ENCODE measurements around the gene MMEL1.
"Not testable (repeated sequence)": the region's sequence is repeated elsewhere in the genome, so short reads cannot be mapped to it uniquely, and the experiment has no call there.

Gene MMEL1, protein sequence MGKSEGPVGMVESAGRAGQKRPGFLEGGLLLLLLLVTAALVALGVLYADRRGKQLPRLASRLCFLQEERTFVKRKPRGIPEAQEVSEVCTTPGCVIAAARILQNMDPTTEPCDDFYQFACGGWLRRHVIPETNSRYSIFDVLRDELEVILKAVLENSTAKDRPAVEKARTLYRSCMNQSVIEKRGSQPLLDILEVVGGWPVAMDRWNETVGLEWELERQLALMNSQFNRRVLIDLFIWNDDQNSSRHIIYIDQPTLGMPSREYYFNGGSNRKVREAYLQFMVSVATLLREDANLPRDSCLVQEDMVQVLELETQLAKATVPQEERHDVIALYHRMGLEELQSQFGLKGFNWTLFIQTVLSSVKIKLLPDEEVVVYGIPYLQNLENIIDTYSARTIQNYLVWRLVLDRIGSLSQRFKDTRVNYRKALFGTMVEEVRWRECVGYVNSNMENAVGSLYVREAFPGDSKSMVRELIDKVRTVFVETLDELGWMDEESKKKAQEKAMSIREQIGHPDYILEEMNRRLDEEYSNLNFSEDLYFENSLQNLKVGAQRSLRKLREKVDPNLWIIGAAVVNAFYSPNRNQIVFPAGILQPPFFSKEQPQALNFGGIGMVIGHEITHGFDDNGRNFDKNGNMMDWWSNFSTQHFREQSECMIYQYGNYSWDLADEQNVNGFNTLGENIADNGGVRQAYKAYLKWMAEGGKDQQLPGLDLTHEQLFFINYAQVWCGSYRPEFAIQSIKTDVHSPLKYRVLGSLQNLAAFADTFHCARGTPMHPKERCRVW

DNA sequence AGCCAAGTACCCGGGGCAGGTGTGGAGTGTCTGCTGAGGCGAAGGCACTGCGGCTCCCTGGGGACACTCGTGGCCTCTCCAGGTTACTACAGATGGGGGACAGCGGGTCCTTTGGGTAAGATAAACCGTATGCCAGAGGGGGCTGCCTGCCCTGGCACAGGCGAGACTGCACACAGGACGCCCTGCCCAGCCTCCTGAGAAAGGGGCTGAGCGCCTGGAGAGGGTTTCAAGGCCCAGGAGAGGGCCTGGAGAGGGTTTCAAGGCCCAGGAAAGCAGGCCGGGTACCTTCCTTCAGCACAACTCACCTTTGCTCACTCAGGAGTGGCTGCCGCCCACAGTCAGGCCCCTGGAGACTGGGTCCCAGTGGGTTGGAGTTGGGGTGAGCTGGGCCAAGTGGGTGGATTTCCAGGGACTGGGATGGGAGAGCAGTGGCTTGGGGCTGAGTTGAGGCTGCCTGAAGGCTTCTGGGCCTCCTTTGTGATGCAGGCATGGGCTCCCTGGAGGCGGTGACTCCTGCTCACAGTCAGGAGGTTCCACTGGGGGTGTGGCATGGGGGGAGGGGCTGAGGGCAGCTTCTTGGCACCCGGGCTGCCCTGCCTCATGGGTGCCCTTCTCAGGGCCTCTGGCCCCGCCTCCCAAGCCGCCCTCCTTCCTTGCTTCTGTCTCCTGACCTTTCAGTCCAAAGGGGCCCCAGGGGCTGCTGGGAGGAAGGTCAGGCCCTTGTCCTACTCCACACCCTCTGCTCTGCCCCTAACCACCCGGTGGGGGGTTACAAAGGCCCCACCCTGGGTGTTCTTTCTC is at the start of gene MMEL1:
Gene MMEL1 (minus strand): TSS at position 456 of the 801 bp plus-strand sequence. CDS start 3,532 bp downstream, outside the sequence.
- DNase-seq = no peak

DNA sequence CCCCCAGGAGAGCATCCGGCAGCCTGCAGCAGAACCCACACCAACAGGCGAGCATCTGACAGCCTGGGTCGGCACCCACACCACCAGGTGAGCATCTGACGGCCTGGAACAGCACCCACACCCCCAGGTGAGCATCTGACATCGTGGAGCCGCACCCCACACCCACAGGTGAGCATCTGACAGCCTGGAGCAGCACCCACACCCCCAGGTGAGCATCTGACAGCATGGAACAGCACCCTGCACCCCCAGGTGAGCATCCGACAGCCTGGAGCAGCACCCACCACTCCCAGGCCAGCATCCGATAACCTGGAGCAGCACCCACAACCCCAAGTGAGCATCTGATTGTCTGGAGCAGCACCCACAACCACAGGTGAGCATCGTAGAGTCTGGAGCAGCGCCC is 43.9 kb upstream of the MMEL1 start:
- DNase-seq = not testable (repeated sequence)

DNA sequence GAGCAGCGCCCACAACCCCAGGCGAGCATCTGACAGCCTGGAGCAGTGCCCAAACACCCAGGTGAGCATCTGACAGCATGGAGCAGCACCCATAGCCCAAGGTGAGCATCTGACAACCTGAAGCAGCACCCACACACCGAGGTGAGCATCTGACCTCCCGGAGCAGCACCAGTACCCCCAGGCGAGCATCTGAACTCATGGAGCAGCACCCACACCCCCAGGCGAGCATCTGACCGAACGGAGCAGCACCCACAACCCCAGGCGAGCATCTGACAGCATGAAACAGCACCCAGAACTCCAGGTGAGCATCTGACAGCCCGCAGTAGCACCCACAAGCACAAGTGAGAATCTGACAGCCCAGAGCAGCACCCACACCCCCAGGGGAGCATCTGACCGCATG is 38.8 kb upstream of the MMEL1 start:
- not testable (repeated sequence) for DNase-seq

DNA sequence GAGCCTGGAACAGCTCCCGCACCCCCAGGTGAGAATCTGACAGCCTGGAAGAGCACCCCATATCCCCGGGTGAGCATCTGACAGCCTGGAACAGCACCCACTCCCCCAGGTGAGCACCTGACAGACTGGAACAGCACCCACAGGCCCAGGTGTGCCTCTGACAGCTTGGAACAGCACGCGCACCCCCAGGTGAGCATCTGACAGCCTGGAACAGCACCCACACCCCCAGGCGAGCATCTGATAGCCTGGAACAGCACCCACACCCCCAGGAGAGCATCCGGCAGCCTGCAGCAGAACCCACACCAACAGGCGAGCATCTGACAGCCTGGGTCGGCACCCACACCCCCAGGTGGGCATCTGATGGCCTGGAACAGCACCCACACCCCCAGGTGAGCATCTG is 27.0 kb upstream of the MMEL1 start:
- DNase-seq = not testable (repeated sequence)

DNA sequence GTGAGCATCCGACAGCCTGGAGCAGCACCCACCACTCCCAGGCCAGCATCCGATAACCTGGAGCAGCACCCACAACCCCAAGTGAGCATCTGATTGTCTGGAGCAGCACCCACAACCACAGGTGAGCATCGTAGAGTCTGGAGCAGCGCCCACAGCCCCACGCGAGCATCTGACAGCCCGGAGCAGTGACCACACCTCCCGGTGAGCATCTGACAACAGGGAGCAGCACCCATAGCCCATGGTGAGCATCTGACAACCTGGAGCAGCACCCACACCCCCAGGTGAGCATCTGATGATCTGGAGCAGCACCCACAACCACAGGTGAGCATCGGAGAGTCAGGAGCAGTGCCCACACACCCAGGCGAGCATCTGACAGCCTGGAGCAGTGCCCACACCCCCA is 25.1 kb upstream of the MMEL1 start:
- not testable (repeated sequence) for DNase-seq

DNA sequence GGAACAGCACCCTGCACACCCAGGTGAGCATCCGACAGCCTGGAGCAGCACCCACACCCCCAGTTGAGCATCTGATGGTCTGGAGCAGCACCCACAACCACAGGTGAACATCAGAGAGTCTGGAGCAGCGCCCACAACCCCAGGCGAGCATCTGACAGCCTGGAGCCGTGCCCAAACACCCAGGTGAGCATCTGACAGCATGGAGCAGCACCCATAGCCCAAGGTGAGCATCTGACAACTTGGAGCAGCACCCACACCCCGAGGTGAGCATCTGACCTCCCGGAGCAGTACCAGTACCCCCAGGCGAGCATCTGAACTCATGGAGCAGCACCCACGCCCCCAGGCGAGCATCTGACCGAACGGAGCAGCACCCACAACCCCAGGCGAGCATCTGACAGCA is 24.3 kb upstream of the MMEL1 start:
- not testable (repeated sequence) for DNase-seq

DNA sequence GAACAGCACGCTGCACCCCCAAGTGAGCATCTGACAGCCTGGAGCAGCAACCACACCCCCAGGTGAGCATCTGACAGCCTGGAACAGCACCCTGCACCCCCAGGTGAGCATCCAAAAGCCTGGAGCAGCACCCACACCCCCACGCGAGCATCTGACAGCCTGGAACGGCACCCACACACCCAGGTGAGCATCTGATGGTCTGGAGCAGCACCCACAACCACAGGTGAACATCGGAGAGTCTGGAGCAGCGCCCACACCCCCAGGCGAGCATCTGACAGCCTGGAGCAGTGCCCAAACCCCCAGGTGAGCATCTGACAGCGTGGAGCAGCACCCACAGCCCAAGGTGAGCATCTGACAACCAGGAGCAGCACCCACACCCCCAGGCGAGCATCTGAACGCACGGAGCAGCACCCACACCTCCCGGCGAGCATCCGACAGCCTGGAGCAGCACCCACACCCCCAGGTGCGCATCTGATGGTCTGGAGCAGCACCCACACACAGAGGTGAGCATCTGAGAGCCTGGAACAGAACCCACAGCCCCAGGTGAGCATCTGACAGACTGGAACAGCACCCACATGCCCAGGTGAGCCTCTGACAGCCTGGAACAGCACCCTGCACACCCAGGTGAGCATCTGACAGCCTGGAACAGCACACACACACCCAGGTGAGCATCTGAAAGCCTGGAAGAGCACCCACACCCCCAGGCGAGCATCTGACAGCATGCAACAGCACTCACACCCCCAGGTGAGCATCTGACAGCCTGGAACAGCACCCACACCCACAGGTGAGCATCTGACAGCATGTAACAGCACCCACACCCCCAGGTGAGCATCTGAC is 23.0 kb upstream of the MMEL1 start:
- not testable (repeated sequence) for DNase-seq

DNA sequence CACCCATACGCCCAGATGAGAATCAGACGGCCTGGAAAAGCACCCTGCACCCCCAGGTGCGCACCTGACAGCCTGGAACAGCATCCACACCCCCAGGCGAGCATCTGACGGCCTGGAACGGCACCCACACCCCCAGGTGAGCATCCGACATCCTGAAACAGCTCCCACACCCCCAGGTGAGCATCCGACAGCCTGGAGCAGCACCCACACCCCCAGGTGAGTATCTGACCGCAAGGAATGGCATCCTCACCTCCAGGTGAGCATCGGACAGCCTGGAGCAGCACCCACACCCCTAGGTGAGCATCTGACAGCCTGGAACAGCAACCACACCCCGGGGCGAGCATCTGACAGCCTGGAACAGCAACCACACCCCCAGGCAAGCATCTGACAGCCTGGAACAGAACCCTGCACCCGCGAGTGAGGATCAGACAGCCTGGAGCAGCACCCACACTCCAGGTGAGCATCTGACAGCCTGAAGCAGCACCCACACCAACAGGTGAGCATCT is 21.7 kb upstream of the MMEL1 start:
- not testable (repeated sequence) for DNase-seq

DNA sequence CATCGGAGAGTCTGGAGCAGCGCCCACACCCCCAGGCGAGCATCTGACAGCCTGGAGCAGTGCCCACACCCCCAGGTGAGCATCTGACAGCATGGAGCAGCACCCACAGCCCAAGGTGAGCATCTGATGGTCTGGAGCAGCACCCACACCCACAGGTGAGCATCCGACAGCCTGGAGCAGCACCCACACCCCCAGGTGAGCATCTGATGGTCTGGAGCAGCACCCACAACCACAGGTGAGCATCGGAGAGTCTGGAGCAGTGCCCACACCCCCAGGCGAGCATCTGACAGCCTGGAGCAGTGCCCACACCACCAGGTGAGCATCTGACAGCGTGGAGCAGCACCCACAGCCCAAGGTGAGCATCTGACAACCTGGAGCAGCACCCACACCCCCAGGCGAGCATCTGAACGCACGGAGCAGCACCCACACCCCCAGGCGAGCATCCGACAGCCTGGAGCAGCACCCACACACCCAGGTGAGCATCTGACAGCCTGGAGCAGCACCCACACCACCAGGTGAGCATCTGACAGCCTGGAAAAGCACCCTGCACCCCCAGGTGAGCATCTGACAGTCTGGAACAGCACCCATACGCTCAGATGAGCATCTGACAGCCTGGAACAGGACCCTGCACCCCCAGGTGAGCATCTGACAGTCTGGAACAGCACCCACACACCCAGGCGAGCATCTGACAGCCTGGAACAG is 21.1 kb upstream of the MMEL1 start:
- not testable (repeated sequence) for DNase-seq

DNA sequence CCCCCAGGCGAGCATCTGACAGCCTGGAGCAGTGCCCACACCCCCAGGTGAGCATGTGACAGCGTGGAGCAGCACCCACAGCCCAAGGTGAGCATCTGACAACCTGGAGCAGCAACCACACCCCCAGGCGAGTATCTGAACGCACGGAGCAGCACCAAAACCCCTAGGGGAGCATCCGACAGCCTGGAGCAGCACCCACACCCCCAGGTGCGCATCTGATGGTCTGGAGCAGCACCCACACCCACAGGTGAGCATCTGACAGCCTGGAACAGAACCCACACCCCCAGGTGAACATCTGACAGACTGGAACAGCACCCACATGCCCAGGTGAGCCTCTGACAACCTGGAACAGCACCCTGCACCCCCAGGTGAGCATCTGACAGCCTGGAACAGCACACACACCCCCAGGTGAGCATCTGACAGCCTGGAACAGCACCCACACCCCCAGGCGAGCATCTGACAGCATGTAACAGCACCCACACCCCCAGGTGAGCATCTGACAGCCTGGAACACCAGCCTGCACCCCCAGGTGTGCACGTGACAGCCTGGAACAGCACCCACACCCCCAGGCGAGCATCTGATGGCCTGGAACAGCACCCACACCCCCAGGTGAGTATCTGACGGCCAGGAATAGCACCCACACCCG is 20.2 kb upstream of the MMEL1 start:
- DNase-seq = not testable (repeated sequence)

DNA sequence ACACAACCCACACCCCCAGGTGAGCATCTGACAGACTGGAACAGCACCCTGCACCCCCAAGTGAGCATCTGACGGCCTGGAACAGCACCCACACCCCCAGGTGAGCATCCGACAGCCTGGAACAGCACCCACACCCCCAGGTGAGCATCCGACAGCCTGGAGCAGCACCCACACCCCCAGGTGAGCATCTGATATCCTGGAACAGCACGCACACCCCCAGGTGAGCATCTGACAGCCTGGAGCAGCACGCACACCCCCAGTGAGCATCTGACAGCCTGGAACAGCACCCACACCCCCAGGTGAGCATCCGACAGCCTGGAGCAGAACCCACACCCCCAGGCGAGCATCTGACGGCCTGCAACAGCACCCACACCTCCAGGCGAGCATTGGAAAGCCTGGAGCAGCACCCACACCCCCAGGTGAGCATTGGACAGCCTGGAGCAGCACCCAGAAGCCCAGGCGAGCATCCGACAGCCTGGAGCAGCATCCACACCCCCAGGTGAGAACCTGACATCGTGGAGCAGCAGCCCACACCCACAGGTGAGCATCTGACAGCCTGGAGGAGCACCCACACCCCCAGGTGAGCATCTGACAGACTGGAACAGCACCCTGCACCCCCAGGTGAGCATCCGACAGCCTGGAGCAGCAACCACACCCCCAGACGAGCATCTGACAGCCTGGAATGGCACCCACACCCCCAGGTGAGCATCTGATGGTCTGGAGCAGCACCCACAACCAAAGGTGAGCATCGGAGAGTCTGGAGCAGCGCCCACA is 19.5 kb upstream of the MMEL1 start:
- DNase-seq = not testable (repeated sequence)

DNA sequence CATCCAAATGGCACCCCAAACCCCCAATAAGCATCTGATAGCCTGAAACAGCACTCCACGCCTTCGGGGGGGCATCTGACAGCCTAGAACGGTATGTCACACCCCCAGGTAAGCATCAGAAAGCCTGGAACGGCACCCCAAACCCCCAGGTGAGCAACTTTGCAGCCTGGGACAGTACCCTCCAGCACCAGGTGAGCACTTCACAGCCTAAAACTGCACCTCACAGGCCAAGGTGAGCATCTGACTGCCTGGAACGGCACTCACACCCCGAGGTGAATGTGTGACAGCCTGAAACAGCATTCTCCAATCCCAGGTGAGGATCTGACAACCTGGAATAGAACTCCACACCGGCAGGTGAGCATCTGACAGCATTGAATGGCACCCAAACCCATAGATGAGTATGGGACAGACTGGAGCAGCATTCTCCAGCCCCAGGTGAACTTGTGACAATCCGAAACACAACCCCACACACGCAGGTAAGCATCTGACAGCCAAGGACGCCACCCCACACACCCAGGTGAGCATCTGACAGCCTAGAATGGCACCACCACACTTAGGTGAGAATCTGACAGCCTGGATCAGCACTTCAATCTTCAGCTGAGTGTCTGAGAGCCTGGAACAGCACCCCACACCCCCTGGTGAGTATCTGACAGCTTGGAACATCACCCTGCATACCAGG is 18.3 kb upstream of the MMEL1 start:
- DNase-seq = no peak

DNA sequence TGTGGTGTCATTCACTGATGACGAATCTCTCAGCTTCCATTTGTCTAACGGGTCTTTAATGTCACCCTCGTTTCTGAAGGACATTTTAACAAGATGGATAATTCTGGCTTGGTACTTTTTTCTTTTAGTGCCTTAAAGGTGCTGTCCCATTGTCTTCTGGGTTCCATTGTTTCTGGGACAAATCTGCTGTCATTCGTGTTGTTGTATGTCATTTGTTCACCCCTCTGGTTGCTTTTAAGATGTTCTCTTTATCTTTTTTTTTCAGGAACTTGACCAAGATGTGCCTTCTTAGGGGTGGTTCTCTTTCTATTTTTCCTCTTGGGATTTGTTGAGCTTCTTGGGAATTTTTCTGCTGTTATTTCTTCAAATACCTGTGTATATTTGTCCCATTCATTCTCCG is 14.0 kb upstream of the MMEL1 start:
- no peak for DNase-seq

DNA sequence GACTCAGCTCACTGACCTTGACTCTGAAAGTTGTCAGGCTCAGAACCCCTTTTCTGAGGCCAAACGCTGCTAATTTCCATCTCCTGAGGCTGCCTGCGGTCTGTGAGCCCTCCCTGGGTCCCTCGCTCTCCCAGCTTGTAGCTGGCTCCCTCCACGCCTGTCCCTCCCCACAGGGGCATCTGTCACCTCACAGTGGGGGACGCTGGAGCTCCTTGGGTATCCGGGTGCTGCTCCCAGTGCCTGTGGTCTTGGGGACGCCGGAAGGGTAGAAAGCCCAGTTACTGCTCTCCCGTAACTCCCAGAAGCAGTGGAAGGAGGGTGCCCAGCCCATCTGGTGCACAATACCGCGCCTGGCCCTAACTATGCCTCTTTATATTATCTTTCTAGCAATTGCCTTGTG is 13.0 kb upstream of the MMEL1 start:
- no peak for DNase-seq

DNA sequence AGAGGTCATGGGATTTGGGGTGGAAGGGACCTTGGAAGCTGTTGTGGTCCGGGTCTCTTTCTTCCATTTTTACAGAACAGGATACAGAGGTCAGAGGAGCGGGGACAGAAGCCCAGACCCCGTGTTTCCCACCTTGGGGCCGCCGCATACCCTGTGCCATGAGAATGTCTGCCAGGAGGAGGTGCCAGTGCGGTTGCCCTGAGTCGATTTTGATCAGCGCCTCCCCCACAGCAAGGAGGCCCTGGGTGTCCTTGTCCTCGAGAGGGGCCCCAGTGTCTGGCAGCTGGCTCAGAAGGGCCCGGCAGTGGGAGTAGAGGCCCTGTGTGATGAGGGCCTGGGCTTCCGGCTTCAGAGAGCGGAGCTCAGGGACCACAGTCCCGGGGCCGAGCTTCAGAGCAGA is 12.3 kb upstream of the MMEL1 start:
- no peak for DNase-seq

DNA sequence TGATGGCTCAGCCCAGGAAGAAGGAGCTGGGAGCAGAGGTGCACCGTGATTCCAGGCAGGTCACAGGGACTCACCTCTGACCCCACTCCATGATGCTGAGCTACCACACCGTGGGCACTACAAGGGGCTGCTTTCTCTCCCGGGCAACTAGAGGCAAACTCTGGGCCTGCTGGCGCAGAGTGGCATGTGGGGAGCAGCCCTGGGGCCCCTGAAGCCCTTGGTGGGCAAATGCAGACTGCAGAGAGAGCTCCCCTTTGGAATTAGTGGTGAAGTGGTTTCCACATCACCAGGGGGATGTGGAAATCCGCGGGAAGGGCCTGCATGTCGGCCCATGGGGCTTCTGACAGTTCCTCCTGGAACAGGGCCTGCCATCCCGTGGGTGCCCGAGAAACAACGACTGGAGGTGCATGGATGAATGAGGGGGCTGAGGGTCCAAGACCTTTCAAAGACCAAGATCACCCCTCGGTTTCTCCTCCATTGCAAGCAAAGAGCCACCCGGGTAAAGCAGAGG is 11.8 kb upstream of the MMEL1 start:
- DNase-seq = no peak

DNA sequence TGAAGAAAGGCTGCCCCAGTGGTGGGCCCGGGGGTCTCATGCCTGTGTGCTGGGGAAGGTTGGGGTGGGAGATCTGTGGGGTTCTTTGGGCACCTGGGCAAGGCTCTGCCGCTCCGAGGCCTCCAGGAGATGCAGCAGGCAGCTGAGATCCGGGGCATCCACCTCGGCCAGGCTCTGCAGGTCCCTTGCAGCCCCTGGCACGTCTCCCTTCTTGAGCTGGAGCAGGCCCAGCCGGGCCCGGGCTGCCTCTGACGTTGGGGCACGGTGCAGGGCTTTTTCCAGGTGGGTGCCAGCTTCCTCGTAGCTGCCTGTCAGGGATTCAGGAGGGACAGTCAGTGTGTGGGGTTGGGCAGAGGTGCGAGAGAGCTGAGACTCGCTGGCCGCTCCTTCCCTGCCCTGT is 11.4 kb upstream of the MMEL1 start:
- DNase-seq = no peak

DNA sequence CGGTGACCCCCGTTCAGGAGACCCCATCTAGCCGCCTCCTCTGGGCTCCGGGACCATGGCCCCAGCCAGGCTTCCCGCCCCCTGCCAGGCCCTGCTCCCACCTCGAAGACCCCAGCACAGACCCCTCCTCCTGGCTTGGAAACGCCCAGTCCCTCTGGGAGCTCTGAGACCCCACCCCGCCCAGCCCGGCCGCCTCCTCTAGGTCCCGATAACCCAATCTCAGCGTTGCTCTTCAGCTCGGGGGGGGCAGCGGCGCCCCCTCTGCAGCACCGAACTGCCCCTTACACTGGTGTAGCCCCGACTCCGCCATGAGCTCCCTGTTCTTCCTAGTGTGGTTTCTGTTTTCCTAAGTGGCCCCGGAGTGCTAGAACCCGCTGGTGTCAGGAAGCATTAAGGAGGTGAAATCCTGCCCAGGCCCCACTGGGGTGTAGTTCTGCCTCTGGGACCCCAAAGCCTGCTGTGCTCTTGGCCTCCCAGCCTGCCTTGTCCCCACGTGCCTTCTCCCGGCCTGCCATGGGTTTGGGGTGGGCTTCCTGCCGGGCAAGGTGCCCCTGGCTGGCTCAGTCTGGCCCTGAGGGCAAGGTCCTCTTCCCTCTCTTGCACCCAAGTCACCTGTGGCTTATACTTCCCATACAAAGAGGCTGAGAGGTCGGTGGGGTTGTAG is 10.7 kb upstream of the MMEL1 start:
- DNase-seq = no peak

Data from hippocampal formation (tissue), 2 donors.